Activated naive CD8-positive, alpha-beta T cell treated with anti-CD3 and anti-CD28 coated beads, Interleukin-2, amount 10 ng/mL, durations not matched to agents 7 days and 5 days (primary cell): ENCODE measurements around the gene ULK2. TPM values are rescaled to one million over a fixed set of nuclear protein-coding genes. Genes with fewer than 3 reads are reported as not detected.
"Not testable (repeated sequence)": the region's sequence is repeated elsewhere in the genome, so short reads cannot be mapped to it uniquely, and the experiment has no call there.

Experiments used
- ATAC-seq: fragments of 150-1000 bp; cut with Tn5 transposase; one replicate; pipeline ENCODE4 v1.10.0; 2021; ENCODE audit warnings: low read depth, moderate library complexity
- POLR2A ChIA-PET: fragments of 350-600 bp; sonication (Branson Sonifier 250); formaldehyde crosslinking; loops from one replicate; lab custom pipeline; 2021; ENCODE audit warnings: antibody characterized with exemption; lab: Charles Lee
- DNase-seq: peaks from one replicate; pipeline ENCODE4 v3.0.0; 2021
- H3K27ac Mint-ChIP-seq: one replicate; pipeline ENCODE4 v1.8.0; 2022; ENCODE audit warnings: mild to moderate bottlenecking, mixed read lengths
- H3K27me3 Mint-ChIP-seq: one replicate; pipeline ENCODE4 v1.8.0; 2022; ENCODE audit warnings: mild to moderate bottlenecking, moderate library complexity, mixed read lengths
- H3K36me3 Mint-ChIP-seq: one replicate; pipeline ENCODE4 v1.8.0; 2021; ENCODE audit warnings: mild to moderate bottlenecking, mixed read lengths
- H3K4me1 Mint-ChIP-seq: one replicate; pipeline ENCODE4 v1.8.0; 2021; ENCODE audit warnings: mixed read lengths
- H3K4me3 Mint-ChIP-seq: one replicate; pipeline ENCODE4 v1.8.0; 2022; ENCODE audit warnings: mild to moderate bottlenecking, moderate library complexity, mixed read lengths
- H3K9me3 Mint-ChIP-seq: one replicate; pipeline ENCODE4 v1.8.0; 2021; ENCODE audit warnings: mixed read lengths
- total RNA-seq, 2 experiments: library from RNA; stranded (reverse); gene quantifications; one replicate each; pipeline ENCODE4 v1.2.3, GENCODE V29; 2021

ULK2 gene
- total RNA-seq, 2 experiments from 2014 or later = 8.8 to 9.7 TPM

DNA sequence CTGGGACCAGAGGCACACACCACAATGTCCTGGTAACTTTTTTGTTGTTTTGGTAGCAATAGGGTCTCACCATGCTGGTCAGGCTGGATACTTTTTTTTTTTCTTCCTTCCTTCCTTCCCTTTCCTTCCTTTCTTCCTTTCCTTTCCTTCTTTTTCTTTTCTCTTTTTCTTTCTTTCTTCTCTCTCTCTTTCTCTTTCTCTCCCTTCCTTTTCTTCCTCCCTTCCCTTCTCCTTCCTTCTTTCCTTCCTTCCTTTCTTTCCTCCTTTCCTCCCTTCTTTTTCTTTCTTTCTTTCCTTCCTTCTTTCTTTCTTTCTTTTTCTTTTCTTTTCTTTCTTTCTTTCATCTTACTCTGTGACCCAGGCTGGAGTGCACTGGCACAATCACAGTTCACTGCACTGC, 18.4 kb upstream of the ULK2 start:
- POLR2A ChIA-PET = no interaction called here
- no peaks in the 10 kb centered on the region for H3K27me3 Mint-ChIP-seq

DNA sequence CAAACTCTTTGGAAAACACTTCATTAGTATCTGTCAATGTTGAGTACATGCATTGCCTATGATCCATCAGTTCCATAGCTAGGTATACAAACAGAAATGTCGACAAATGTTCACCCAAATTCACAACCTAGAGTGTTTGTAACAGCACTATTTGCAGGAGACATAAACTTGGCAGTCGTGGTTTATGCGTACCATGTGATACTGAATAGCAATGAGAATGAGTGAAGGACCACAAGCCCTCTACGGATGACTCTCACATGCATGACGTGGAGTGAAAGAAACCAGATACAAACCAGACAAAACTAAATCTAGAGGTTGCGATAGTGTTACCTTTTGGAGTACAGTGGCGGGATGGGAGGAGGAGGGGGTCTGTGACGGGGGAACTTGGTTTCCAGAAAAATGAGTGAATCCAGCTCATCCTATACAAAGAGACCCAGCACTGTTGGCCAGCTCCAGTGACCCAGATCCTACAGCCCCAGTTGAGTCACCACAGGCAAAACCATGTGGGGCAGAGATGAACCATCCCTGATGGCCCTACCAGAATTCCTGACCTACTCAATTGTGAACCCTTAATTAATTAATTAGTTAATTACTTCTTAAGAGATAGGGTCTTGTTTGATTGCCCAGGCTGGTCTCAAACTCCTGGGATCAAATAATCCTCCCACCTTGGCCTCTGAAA, 15.9 kb upstream of the ULK2 start:
- Mint-ChIP-seq H3K4me1 (peaks cover 1% of the 10 kb centered on the region), H3K27me3 (no peaks in the 10 kb centered on the region), H3K4me3 (no peak overlapping the region), H3K27ac (no peak overlapping the region), H3K36me3 (no peaks in the 10 kb centered on the region), H3K9me3 (no peaks in the 10 kb centered on the region)
- ATAC-seq (no peak), DNase-seq (no peak)
- POLR2A ChIA-PET = no interaction called here

More for the DNA sequence above, 18.4 kb upstream of the ULK2 start:
- no peak for ATAC-seq
- no peak for DNase-seq
- H3K4me3 Mint-ChIP-seq = no peak overlapping the region
- no peaks in the 10 kb centered on the region for H3K9me3 Mint-ChIP-seq
- H3K36me3 Mint-ChIP-seq = no peaks in the 10 kb centered on the region
- no peaks in the 10 kb centered on the region for H3K4me1 Mint-ChIP-seq
- H3K27ac Mint-ChIP-seq = no peak overlapping the region

DNA sequence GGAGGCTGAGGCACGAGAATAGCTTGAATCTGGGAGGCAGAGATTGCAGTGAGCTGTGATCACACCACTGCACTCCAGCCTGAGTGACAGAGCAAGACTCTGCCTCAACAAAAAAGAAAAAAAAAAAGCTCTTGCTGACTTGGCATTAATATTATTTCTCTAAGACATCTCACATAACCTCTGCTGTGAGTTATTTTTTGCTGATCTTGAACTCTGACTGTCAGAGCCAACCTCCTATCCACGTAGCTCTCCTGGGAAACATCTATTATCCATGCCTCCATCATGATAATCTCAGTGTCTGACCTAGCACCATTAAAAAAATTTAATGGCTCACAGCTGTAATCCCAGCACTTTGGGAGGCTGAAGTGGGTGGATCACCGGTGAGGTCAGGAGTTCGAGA, 12.7 kb upstream of the ULK2 start:
- POLR2A ChIA-PET = interaction anchor here (0.7 kb wide), 1 partner anchor 16 kb away, joined by 3 read pairs; no protein-coding TSS in a partner anchor
- no peak overlapping the region for H3K27ac Mint-ChIP-seq
- ATAC-seq (no peak), DNase-seq (no peak)
- H3K9me3 Mint-ChIP-seq = no peaks in the 10 kb centered on the region
- H3K36me3 Mint-ChIP-seq = no peaks in the 10 kb centered on the region
- no peak overlapping the region for H3K4me3 Mint-ChIP-seq
- no peaks in the 10 kb centered on the region for H3K27me3 Mint-ChIP-seq
- peaks cover 27% of the 10 kb centered on the region for H3K4me1 Mint-ChIP-seq

DNA sequence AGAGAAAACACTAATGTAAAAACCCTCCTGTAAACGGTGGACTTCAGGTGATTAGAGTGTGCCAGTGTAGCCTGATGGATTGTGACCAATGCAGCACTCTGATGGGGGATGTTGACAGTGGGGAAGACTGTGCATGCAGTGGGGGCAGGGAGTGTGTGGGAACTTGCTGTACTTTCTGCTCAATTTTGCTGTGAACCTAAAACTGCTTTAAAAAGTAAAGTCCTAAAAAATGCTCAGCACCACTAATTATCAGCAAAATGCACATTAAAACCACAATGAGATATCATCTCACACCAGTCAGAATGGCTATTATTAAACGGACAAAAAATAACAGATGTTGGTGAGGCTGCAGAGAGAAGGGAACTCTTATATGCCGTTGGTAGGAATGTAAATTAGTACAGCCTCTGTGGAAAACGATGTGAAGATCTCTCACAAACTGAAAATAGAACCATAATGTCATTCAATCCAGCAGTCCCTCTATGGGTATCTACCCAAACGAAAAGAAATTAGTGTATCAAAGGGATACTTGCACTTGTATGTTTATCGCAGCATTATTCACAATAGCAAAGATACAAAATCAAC, 9.7 kb upstream of the ULK2 start:
- Mint-ChIP-seq H3K27ac (peak overlapping the region; percentile 80), H3K9me3 (no peaks in the 10 kb centered on the region), H3K36me3 (no peaks in the 10 kb centered on the region), H3K4me3 (peak overlapping the region; percentile 63), H3K4me1 (peaks cover 27% of the 10 kb centered on the region), H3K27me3 (no peaks in the 10 kb centered on the region)
- DNase-seq = no peak
- POLR2A ChIA-PET = interaction anchor here (1.2 kb wide), 1 partner anchor 100 kb away, joined by 6 read pairs; the partner anchor contains the start of gene AKAP10
- no peak for ATAC-seq

DNA sequence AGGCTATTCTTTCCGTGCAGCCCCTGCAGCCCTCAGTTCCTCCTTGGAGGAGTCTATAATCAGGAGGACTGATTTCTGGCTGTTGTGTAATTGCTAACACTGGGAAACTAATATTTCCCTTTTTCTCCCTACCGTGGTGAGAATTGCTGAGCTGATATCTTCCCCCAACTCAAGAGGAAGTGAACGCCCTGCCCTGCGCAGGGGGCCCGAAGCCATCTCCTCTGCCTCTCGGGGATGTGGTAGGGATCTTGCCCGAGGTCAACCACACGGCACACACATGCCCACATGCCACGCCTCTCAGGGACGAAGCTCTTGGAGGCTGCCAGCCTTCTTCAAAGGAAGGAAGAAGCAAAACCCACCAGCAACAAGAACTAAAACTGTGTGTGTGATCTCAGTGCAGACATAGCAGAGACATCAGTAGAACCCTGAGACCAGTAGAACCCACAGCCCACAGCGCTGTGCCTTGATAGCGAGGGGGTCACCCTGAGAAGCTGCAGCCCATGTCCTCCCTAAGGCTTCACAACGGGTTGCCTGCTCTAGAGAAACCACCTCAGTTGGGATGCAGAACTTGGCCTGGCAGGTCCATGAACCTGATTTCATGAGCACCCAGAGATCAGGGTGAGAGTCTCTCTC, 8.9 kb upstream of the ULK2 start:
- H3K27ac Mint-ChIP-seq = peak overlapping the region; percentile 80
- peak; percentile 91 for ATAC-seq
- no peaks in the 10 kb centered on the region for H3K27me3 Mint-ChIP-seq
- no peaks in the 10 kb centered on the region for H3K36me3 Mint-ChIP-seq
- peaks cover 27% of the 10 kb centered on the region for H3K4me1 Mint-ChIP-seq
- DNase-seq = peak; percentile 70
- H3K4me3 Mint-ChIP-seq = peak overlapping the region; percentile 63
- no peaks in the 10 kb centered on the region for H3K9me3 Mint-ChIP-seq
- POLR2A ChIA-PET = interaction anchor here (0.8 to 1.2 kb wide), 4 partner anchors 9 to 229 kb away, joined by 3 to 6 read pairs (median 4); partner anchors contain the start of gene AKAP10

DNA sequence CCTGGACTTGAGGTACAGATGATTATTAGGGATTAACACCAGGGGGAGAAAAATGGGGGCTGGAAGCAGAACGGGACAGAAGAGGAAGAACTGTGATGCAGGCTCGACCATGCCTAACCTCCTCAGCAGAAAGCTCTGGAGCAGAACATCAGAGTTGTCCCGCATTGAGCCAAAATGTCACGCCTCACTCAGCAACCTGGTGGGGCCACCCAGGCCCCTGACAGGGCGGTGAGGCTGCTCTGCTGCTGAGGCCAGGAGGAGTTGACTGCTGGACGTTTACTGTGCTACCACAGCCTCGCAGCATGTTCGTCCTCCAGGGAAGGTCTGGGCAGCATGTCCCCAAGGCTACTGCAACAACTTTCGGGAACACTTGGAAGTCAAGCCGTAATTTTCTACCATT, 6.5 kb upstream of the ULK2 start:
- no peaks in the 10 kb centered on the region for H3K36me3 Mint-ChIP-seq
- H3K27ac Mint-ChIP-seq = no peak overlapping the region
- ATAC-seq (no peak), DNase-seq (no peak)
- H3K9me3 Mint-ChIP-seq = no peaks in the 10 kb centered on the region
- peaks cover 27% of the 10 kb centered on the region for H3K4me1 Mint-ChIP-seq
- no peaks in the 10 kb centered on the region for H3K27me3 Mint-ChIP-seq
- POLR2A ChIA-PET = interaction anchor here (0.6 kb wide), 1 partner anchor 15 kb away, joined by 3 read pairs; no protein-coding TSS in a partner anchor
- no peak overlapping the region for H3K4me3 Mint-ChIP-seq

DNA sequence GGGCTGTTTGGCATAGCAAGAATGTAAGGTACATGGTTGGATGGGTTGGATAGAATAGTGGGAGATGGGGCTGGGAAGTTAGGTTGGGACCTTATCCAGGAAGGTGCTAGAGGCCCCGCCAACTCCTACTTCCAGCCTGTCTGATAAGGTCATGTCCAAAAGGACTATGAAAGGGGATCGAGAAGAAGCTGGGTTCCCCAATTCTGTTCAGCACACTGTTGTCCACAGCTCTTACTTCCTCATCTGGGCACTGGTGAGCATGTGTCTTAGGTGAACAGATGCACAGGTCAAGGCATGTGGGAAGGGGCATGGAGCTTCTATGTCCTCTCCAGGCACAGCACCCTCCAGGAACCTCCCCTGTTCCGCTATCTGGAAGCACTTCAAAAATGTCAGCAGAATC, 5.6 kb upstream of the ULK2 start:
- Mint-ChIP-seq H3K9me3 (no peaks in the 10 kb centered on the region), H3K4me3 (no peak overlapping the region), H3K4me1 (peaks cover 25% of the 10 kb centered on the region), H3K27ac (no peak overlapping the region), H3K36me3 (no peaks in the 10 kb centered on the region), H3K27me3 (no peaks in the 10 kb centered on the region)
- DNase-seq = no peak
- no peak for ATAC-seq
- POLR2A ChIA-PET = interaction anchor here (0.6 kb wide), 1 partner anchor 15 kb away, joined by 3 read pairs; no protein-coding TSS in a partner anchor

DNA sequence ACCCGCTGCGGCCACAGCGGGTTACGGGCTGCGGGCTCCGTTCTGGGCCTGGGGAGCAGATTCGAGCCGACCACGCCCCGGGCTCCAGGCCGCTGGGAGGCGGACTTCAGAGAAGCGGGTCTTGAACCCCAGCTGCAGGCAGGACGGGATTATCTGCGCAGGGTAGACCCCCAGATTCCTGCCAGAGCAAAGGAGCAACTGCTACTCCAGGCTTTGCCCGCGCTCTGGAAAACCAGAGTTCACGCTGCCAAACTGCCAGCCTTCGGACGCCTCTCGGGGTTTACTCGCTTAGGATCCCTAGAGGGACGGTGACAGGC, 301 bp upstream of the ULK2 start:
- Mint-ChIP-seq H3K4me1 (peaks cover 10% of the 10 kb centered on the region), H3K27ac (no peak overlapping the region), H3K27me3 (peaks cover 2% of the 10 kb centered on the region), H3K4me3 (no peak overlapping the region), H3K36me3 (no peaks in the 10 kb centered on the region), H3K9me3 (no peaks in the 10 kb centered on the region)
- no peak for DNase-seq
- POLR2A ChIA-PET = interaction anchor here (0.5 to 2.0 kb wide), 3 partner anchors 9 to 142 kb away, joined by 3 to 9 read pairs (median 7); partner anchors contain the start of gene AKAP10
- ATAC-seq = no peak

DNA sequence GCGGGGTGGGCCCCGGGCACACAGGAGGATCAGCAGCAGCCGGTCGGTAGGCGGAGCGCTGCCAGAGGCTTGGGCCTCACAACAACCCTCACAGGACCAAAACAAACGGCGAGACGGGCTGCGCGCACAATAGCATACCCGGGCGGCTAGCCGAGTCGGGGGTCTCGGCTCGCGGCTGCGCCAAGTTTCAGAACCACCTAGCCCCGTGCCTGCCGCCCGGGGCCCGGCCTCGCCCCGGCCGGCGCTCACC, 732 bp downstream of the ULK2 start:
- no peaks in the 10 kb centered on the region for H3K9me3 Mint-ChIP-seq
- peak overlapping the region; percentile 76 for H3K27ac Mint-ChIP-seq
- peak; percentile 71 for DNase-seq
- no peaks in the 10 kb centered on the region for H3K36me3 Mint-ChIP-seq
- H3K4me3 Mint-ChIP-seq = peak overlapping the region; percentile 82
- peaks cover 10% of the 10 kb centered on the region for H3K4me1 Mint-ChIP-seq
- H3K27me3 Mint-ChIP-seq = peaks cover 2% of the 10 kb centered on the region
- POLR2A ChIA-PET = interaction anchor here (0.6 to 2.0 kb wide), 2 partner anchors 10 to 111 kb away, joined by 3 to 9 read pairs; partner anchors contain the start of gene AKAP10
- peak; percentile 61 for ATAC-seq

DNA sequence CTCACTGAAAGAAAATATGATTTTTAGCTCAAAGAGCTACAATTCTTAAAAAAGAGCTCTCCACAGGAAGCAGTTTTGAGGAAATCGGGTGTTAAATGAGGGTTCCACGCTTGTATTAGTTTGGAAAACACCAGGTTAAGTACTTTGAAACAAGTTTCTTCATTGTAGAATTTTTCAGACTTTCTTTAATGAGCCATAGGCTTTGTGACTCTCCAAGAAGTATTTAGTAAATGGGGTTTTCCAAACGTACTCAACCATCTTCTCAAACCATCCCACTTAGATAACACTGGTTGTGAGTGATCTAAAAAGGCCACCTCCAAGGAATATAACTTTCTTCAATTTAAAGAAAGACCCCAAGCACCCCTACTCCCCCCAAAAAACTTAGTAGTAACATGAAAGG, 2.7 kb downstream of the ULK2 start:
- no peaks in the 10 kb centered on the region for H3K9me3 Mint-ChIP-seq
- peaks cover 10% of the 10 kb centered on the region for H3K4me1 Mint-ChIP-seq
- no peak for ATAC-seq
- H3K27ac Mint-ChIP-seq = no peak overlapping the region
- H3K27me3 Mint-ChIP-seq = peaks cover 2% of the 10 kb centered on the region
- H3K36me3 Mint-ChIP-seq = no peaks in the 10 kb centered on the region
- no peak overlapping the region for H3K4me3 Mint-ChIP-seq
- DNase-seq = no peak
- POLR2A ChIA-PET = no interaction called here

DNA sequence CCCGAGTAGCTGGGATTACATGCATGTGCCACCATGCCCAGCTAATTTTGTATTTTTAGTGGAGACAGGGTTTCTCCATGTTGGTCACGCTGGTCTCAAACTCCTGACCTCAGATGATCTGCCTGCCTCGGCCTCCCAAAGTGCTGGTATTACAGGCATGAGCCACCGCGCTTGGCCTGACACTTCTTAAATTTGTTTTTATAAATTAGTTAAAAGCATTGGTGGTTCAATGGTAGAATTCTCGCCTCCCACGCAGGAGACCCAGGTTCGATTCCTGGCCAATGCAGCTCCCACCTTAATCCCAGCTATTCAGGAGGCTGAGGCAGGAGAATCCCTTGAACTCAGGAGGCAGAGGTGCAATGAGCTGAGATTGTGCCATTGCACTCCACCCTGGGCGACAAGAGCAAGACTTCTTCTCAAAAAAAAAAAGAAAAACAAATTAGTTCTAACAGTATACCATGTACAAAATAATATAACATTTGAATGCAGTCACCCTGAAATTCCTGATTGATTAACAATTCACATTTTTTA, 7.0 kb downstream of the ULK2 start:
- H3K27ac Mint-ChIP-seq, ATAC-seq, H3K9me3 Mint-ChIP-seq, H3K36me3 Mint-ChIP-seq, DNase-seq, H3K27me3 Mint-ChIP-seq, H3K4me1 Mint-ChIP-seq, H3K4me3 Mint-ChIP-seq: not testable (repeated sequence)
- POLR2A ChIA-PET = interaction anchor here (0.7 to 1.0 kb wide), 2 partner anchors 8 to 27 kb away, joined by 3 to 4 read pairs; no protein-coding TSS in a partner anchor

DNA sequence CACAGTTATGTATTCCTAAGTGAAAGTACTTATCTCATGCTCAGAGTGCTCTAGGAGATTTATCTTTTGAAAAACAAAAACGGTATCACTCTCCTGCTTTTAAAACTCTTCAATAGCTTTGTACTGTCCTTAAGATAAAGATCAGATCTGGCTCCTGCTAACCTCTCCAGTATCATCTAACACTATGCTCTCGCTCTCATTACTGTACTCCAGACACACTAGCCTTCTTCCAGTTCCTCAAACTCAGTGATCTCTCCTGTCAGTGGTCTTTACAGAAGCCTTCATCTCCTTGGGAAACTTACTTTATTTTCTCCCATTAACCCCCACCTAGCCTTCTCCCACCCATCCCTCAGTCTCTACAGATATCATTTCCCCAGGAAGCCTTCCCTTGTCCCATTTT, 10.1 kb downstream of the ULK2 start:
- H3K4me1 Mint-ChIP-seq = no peaks in the 10 kb centered on the region
- no peak for DNase-seq
- no peaks in the 10 kb centered on the region for H3K27me3 Mint-ChIP-seq
- POLR2A ChIA-PET = no interaction called here
- no peak overlapping the region for H3K4me3 Mint-ChIP-seq
- no peak for ATAC-seq
- no peaks in the 10 kb centered on the region for H3K9me3 Mint-ChIP-seq
- no peak overlapping the region for H3K27ac Mint-ChIP-seq
- H3K36me3 Mint-ChIP-seq = peaks cover 2% of the 10 kb centered on the region

DNA sequence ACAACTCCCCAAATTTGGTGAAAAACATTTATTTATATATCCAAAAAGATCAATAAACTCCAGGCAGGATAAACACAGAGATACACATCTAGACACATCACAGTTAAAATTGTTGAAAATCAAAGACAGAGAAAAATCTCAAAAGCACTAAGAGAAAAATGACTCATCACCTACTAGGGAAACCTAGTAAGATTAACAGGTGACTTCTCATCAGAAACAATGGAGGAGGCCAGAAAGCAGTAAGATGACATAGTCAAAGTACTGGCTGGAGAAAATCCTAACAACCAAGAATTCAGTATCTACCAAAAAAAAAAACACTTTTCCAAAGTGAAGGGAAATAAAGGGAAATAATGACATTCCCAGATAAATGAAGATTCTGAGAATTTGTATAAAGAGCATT, 33.8 kb downstream of the ULK2 start:
- POLR2A ChIA-PET = no interaction called here
- no peak overlapping the region for H3K27ac Mint-ChIP-seq
- H3K36me3 Mint-ChIP-seq = peaks cover 35% of the 10 kb centered on the region
- no peak for DNase-seq
- H3K9me3 Mint-ChIP-seq = peaks cover 4% of the 10 kb centered on the region
- H3K27me3 Mint-ChIP-seq = no peaks in the 10 kb centered on the region
- H3K4me3 Mint-ChIP-seq = no peak overlapping the region
- peaks cover 3% of the 10 kb centered on the region for H3K4me1 Mint-ChIP-seq
- no peak for ATAC-seq
